Gastroesophageal sphincter (tissue), 4 donors: Measurements from ENCODE around the gene LRRC15. TPM values are rescaled to one million over a fixed set of nuclear protein-coding genes. Genes with fewer than 3 reads are reported as not detected.

Source experiments
- ATAC-seq: fragments of 150-250 bp; one replicate; pipeline ENCODE4 v1.9.1; 2016; ENCODE audit warnings: mild to moderate bottlenecking, moderate library complexity
- H3K27ac ChIP-seq, 4 donors: fragments of 200-600 bp; sonication (generic) in 3 of 4; 1 replicate in 3 of 4; 2 replicates in 1 of 4; pipeline ENCODE4 v1.5.1; 2016 to 2019
- H3K27me3 ChIP-seq: fragments of 200-600 bp; sonication (generic); one replicate; pipeline ENCODE4 v1.5.1; 2019
- H3K36me3 ChIP-seq, 2 donors: fragments of 200-600 bp; sonication (generic); one replicate each; pipeline ENCODE4 v1.5.1; 2019; ENCODE audit warnings: control low read depth in 1 of 2
- H3K4me1 ChIP-seq, 3 donors: fragments of 200-600 bp; sonication (generic); 1 replicate in 2 of 3; 2 replicates in 1 of 3; pipeline ENCODE4 v1.5.1; 2016 to 2019; ENCODE audit warnings: control low read depth in 2 of 3
- H3K4me3 ChIP-seq, 2 donors: fragments of 200-600 bp; sonication (generic); one replicate each; pipeline ENCODE4 v1.5.1; 2019; ENCODE audit warnings: mild to moderate bottlenecking in 1 of 2, moderate library complexity in 1 of 2
- H3K9me3 ChIP-seq, 3 donors: fragments of 200-600 bp; sonication (generic); one replicate each; pipeline ENCODE4 v1.5.1; 2017 to 2019; ENCODE audit warnings: control low read depth in 2 of 3
- CTCF ChIP-seq, 4 experiments: fragments of 200-600 bp in 2 of 4; fragments of 450-650 bp in 2 of 4; sonication (generic) in 1 of 4; IDR thresholded peaks; one replicate each; pipeline ENCODE4 v1.5.1; 2017 to 2019; ENCODE audit warnings: antibody characterized with exemption in 4 of 4, mild to moderate bottlenecking in 2 of 4, moderate library complexity in 2 of 4
- EP300 ChIP-seq: sonication (generic); formaldehyde crosslinking; IDR thresholded peaks from one replicate; pipeline ENCODE4 v1.6.1; 2017; ENCODE audit warnings: antibody characterized with exemption, mild to moderate bottlenecking
- POLR2A ChIP-seq, 2 donors: fragments of 450-650 bp; IDR thresholded peaks; one replicate each; pipeline ENCODE4 v1.6.1; 2017; ENCODE audit warnings: antibody characterized with exemption in 2 of 2, mild to moderate bottlenecking in 2 of 2, moderate library complexity in 1 of 2
- POLR2AphosphoS5 ChIP-seq: sonication (generic); formaldehyde crosslinking; IDR thresholded peaks from one replicate; pipeline ENCODE4 v1.6.1; 2017; ENCODE audit warnings: antibody characterized with exemption
- WGBS, 2 donors: methylation state at CpG; one replicate each; pipeline ENCODE4 v1.1.5; 2018; ENCODE audit warnings: low coverage in 1 of 2; 5-methylcytosine and 5-hydroxymethylcytosine counted together
- total RNA-seq, 4 donors: library from RNA; depleted of rRNA; stranded (reverse); fragments of >200 nt; gene quantifications; one replicate each; pipeline ENCODE4 v1.1.0, GENCODE V29; 2016

LRRC15 gene
- total RNA-seq, 4 donors from 2014 or later = 0.42 to 0.67 (median 0.49) TPM; not detected in 1

- no peaks in the 10 kb centered on the region for H3K9me3 ChIP-seq
- peaks cover 0 to 29% (median 3%) of the 10 kb centered on the region in 3 donors for H3K4me1 ChIP-seq
- no peaks in the 10 kb centered on the region for H3K27me3 ChIP-seq
- no peak overlapping the region for H3K4me3 ChIP-seq
- ATAC-seq = no peak
- no peak overlapping the region for H3K27ac ChIP-seq
- TF ChIP-seq POLR2AphosphoS5 (no peak), CTCF (IDR thresholded peaks at IDR 0.05) (no peak), POLR2A (IDR thresholded peaks at IDR 0.05) (no peak), EP300 (no peak)
- WGBS, 2 donors = 92 to 93% methylated on average over 2 to 8 of the region's 8 CpGs
- H3K36me3 ChIP-seq = no peaks in the 10 kb centered on the region
Observed at GRCh38 chr3:194307849-194308248, 61.7 kb downstream of the LRRC15 start.

GRCh38 chr3:194306771-194307640 lies 62.5 kb downstream of the LRRC15 start:
- no peaks in the 10 kb centered on the region for H3K27me3 ChIP-seq
- no peak overlapping the region for H3K27ac ChIP-seq
- no peak for TF ChIP-seq POLR2A (IDR thresholded peaks at IDR 0.05)
- no peak for TF ChIP-seq EP300
- TF ChIP-seq POLR2AphosphoS5 = no peak
- TF ChIP-seq CTCF (IDR thresholded peaks at IDR 0.05) = no peak
- no peak for ATAC-seq
- H3K4me1 ChIP-seq = peaks cover 0 to 21% (median 0%) of the 10 kb centered on the region in 3 donors
- no peak overlapping the region for H3K4me3 ChIP-seq
- H3K36me3 ChIP-seq = no peaks in the 10 kb centered on the region
- WGBS, 2 donors = 78 to 91% methylated on average over 10 to 11 of the region's 13 CpGs
- no peaks in the 10 kb centered on the region for H3K9me3 ChIP-seq

GRCh38 chr3:194306109-194306686 lies 63.3 kb downstream of the LRRC15 start:
- H3K4me1 ChIP-seq = peaks cover 0 to 13% (median 0%) of the 10 kb centered on the region in 3 donors
- no peaks in the 10 kb centered on the region for H3K9me3 ChIP-seq
- WGBS, 2 donors = 80 to 100% methylated on average over 1 to 5 of the region's 11 CpGs
- H3K27me3 ChIP-seq = no peaks in the 10 kb centered on the region
- no peak overlapping the region for H3K4me3 ChIP-seq
- TF ChIP-seq POLR2A (IDR thresholded peaks at IDR 0.05) (no peak), CTCF (IDR thresholded peaks at IDR 0.05) (no peak), POLR2AphosphoS5 (no peak), EP300 (no peak)
- no peaks in the 10 kb centered on the region for H3K36me3 ChIP-seq
- H3K27ac ChIP-seq = no peak overlapping the region
- no peak for ATAC-seq

- ATAC-seq = no peak
- Histone ChIP-seq H3K36me3 (no peaks in the 10 kb centered on the region), H3K4me1 (peaks cover 0 to 12% (median 0%) of the 10 kb centered on the region in 3 donors), H3K4me3 (no peak overlapping the region), H3K27me3 (no peaks in the 10 kb centered on the region), H3K9me3 (no peaks in the 10 kb centered on the region), H3K27ac (no peak overlapping the region)
- TF ChIP-seq EP300 = no peak
- no peak for TF ChIP-seq POLR2AphosphoS5
- TF ChIP-seq CTCF (IDR thresholded peaks at IDR 0.05) = no peak
- TF ChIP-seq POLR2A (IDR thresholded peaks at IDR 0.05) = no peak
- 100% methylated on average over 1 of the region's 11 CpGs; no CpG with 5 or more reads in 1 of the 2 donors for WGBS, 2 donors
Observed at GRCh38 chr3:194305356-194306108, 64.0 kb downstream of the LRRC15 start.

Other genes starting within 250 kb of the LRRC15 start
- gene HES1, start 233.6 kb downstream of the LRRC15 start, total RNA-seq = 10 to 100 TPM in 3 of 4 donors, 1 to 10 TPM in 1; 9.6 to 31.5 (median 15.4) TPM
- not detected for gene CPN2, start 18.4 kb downstream of the LRRC15 start, total RNA-seq
- gene GP5, start 29.5 kb upstream of the LRRC15 start, total RNA-seq = under 1 TPM in 1 of 4 donors, not detected in 3; 0.31 TPM
- gene ATP13A3, start 117.3 kb upstream of the LRRC15 start, total RNA-seq = 100 to 1,000 TPM; 106 to 157 (median 128) TPM